SU-DHL-6 (cell line): ENCODE data around the gene MRGPRF.

Experiments
- EZH2phosphoT487 ChIP-seq: fragments of 200-600 bp; sonication (generic), shearing (Covaris generic); conservative IDR thresholded peaks from 2 replicates; pipeline ENCODE4 v1.6.1; 2018; ENCODE audit warnings: mild to moderate bottlenecking, antibody characterized with exemption, low read length, moderate library complexity, mixed read lengths
- TF ChIP-seq, protein P1 (sequence below): fragments of 200-600 bp; sonication (generic); IDR thresholded peaks from one replicate; pipeline ENCODE4 v1.5.1; 2017; ENCODE audit warnings: antibody characterized with exemption, mild to moderate bottlenecking, low read length, moderate library complexity; ENCODE audit not compliant: insufficient read depth, poor library complexity, severe bottlenecking

DNA sequence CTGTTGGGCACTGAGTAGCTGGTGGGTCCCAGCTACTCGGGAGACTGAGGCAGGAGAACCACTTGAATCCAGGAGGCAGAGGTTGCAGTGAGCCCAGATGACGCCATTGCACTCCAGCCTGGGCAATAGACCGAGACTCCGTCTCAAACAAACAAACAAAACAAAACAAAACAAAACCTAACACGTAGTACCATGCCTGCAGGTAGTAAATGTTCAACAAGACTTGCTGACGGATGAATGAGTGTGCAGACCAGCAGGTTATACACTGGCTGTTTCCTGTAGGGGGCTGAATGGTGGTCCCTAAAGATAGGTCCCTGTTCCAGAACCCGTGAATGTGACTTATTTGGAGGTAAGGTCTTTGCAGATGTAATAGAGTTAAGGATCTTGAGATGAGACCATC, 19.5 kb downstream of the MRGPRF start:
- TF ChIP-seq, protein P1, sequence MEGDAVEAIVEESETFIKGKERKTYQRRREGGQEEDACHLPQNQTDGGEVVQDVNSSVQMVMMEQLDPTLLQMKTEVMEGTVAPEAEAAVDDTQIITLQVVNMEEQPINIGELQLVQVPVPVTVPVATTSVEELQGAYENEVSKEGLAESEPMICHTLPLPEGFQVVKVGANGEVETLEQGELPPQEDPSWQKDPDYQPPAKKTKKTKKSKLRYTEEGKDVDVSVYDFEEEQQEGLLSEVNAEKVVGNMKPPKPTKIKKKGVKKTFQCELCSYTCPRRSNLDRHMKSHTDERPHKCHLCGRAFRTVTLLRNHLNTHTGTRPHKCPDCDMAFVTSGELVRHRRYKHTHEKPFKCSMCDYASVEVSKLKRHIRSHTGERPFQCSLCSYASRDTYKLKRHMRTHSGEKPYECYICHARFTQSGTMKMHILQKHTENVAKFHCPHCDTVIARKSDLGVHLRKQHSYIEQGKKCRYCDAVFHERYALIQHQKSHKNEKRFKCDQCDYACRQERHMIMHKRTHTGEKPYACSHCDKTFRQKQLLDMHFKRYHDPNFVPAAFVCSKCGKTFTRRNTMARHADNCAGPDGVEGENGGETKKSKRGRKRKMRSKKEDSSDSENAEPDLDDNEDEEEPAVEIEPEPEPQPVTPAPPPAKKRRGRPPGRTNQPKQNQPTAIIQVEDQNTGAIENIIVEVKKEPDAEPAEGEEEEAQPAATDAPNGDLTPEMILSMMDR: no peak
- TF ChIP-seq EZH2phosphoT487: no peak
